ENCODE measurements around the gene LINGO1.

DNA sequence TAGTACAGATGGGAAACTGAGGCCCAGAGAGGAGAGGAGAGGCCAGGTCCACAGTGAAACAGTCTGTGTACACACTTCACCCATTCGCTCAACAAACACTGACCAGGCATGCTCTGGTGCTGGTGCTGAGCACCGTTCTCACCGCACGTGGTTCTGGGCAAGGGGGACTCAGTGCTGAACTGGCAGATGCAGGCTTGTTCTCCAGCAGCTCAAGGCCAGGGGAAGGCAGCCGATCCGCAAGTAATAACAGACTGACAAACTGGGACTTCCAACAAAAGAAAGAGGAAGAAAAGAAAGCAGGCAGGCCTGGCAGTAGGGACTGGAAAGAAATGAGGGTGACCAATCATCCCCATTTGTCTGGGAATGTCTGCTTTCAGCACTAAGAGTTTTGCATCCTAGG, 25.6 kb upstream of the LINGO1 start:
- TF ChIP-seq, protein P1, sequence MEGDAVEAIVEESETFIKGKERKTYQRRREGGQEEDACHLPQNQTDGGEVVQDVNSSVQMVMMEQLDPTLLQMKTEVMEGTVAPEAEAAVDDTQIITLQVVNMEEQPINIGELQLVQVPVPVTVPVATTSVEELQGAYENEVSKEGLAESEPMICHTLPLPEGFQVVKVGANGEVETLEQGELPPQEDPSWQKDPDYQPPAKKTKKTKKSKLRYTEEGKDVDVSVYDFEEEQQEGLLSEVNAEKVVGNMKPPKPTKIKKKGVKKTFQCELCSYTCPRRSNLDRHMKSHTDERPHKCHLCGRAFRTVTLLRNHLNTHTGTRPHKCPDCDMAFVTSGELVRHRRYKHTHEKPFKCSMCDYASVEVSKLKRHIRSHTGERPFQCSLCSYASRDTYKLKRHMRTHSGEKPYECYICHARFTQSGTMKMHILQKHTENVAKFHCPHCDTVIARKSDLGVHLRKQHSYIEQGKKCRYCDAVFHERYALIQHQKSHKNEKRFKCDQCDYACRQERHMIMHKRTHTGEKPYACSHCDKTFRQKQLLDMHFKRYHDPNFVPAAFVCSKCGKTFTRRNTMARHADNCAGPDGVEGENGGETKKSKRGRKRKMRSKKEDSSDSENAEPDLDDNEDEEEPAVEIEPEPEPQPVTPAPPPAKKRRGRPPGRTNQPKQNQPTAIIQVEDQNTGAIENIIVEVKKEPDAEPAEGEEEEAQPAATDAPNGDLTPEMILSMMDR (conservative IDR thresholded peaks at IDR 0.05; ENCODE audit: low read length), result no peak
- no peak for TF ChIP-seq EZH2phosphoT487 (IDR thresholded peaks at IDR 0.05; ENCODE audit: borderline replicate concordance, low read depth, low read length)
